ENCODE data around the gene OR56B4. TPM values are rescaled to one million over a fixed set of nuclear protein-coding genes. Genes with fewer than 3 reads are reported as not detected.
"Not testable (repeated sequence)": the region's sequence is repeated elsewhere in the genome, so short reads cannot be mapped to it uniquely, and the experiment has no call there.

Gene OR56B4
- total RNA-seq, 1 donor from 2014 or later: not detected

- DNase-seq (ENCODE audit: low spot score): no peak
- intact Hi-C loops (cut with DNase I): no loop called here
Measured at GRCh38 chr11:6142936-6143335, 35.5 kb downstream of the OR56B4 start.

DNA sequence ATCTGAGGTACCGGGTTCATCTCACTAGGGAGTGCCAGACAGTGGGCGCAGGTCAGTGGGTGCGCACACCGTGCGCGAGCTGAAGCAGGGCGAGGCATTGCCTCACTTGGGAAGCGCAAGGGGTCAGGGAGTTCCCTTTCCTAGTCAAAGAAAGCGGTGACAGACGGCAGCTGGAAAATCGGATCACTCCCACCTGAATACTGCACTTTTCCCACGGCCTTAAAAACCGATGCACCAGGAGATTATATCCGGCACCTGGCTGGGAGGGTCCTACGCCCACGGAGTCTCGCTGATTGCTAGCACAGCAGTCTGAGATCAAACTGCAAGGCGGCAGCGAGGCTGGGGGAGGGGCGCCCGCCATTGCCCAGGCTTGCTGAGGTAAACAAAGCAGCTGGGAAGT lies 36.3 kb downstream of the OR56B4 start:
- intact Hi-C loops (cut with DNase I); DNase-seq (ENCODE audit: low spot score): not testable (repeated sequence)

DNA sequence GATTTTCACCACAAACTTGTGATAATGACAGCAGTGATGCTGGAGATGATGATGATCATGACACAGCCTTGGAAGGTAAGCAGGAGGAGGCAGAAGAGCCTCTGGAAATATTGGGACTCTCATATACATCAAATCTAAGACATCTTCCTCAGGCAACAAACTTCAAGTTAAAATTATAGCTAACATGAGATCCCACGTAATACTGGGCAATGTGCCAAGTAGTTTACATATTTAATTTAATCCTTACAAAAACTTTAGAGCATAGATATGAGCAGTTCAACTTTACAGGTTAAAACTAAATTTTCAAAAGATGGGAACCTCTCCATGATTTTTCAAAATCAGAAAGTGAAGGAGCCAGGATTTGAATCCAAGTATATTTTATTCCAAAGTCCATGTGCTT lies 43.6 kb downstream of the OR56B4 start:
- DNase-seq (ENCODE audit: low spot score): no peak
- intact Hi-C loops (cut with DNase I): no loop called here

GRCh38 chr11:6152126-6152525 lies 44.6 kb downstream of the OR56B4 start:
- DNase-seq (ENCODE audit: low spot score): no peak
- intact Hi-C loops (cut with DNase I): no loop called here

DNA sequence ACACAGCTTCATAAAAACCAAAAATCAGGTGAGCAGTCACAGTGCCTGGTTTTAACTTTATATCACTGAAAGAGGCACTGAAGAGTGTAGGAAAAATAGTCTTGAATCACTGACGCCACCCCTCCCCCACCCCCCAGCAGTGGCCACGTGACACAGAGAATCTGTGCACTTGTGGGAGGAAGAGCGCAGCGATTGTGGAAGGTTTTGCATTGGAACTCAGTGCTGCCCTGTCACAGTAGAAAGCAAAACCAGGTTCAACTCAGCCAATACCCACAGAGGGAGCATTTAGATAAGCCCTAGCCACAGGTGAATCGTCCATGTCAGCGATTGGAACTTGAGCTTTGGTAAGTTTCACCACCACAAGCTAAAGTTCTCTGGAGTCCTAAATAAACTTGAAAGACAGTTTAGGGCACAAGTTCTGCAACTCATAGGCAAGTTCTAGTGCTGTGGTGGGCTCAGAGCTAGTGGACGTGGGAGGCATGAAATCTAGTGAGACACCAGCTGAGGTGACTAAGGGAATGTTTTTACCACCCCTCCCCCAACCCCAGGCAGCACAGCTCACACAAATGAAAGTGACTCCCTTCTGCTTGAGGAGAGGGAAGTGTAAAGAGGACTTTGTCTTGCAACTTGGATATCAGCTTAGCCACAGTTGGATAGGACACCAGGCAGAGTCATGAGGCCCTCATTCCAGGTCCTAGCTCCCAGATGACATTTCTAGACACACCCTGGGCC lies 49.3 kb downstream of the OR56B4 start:
- DNase-seq (ENCODE audit: low spot score): no peak
- intact Hi-C loops (cut with DNase I): no loop called here

Other genes with a start within 250 kb of the OR56B4 start
- gene OR52E8, start 250.0 kb upstream of the OR56B4 start, total RNA-seq: not detected
- gene OR52E4, start 227.1 kb upstream of the OR56B4 start, total RNA-seq: not detected
- not detected for gene OR52E5, start 214.5 kb upstream of the OR56B4 start, total RNA-seq
- gene OR56A3, start 165.4 kb upstream of the OR56B4 start, total RNA-seq: not detected
- gene OR56A5, start 139.2 kb upstream of the OR56B4 start, total RNA-seq: not detected
- gene OR52L1, start 120.7 kb upstream of the OR56B4 start, total RNA-seq: not detected
- not detected for gene OR56A4, start 100.7 kb upstream of the OR56B4 start, total RNA-seq
- not detected for gene OR56A1, start 76.9 kb upstream of the OR56B4 start, total RNA-seq
- not detected for gene OR52B2, start 62.6 kb downstream of the OR56B4 start, total RNA-seq
- gene OR52W1, start 91.5 kb downstream of the OR56B4 start, total RNA-seq: not detected
- gene C11orf42, start 97.9 kb downstream of the OR56B4 start, total RNA-seq: not detected
- 19.7 TPM for gene FHIP1B, start 127.0 kb downstream of the OR56B4 start, total RNA-seq
- not detected for gene CNGA4, start 131.4 kb downstream of the OR56B4 start, total RNA-seq
- not detected for gene CCKBR, start 152.2 kb downstream of the OR56B4 start, total RNA-seq
- gene CAVIN3, start 212.8 kb downstream of the OR56B4 start, total RNA-seq: 77.6 TPM